ENCODE results near the gene TRDN.
A peak's percentile ranks its signal among the peaks of the same experiment; 100 is the strongest.

TRDN gene

DNA sequence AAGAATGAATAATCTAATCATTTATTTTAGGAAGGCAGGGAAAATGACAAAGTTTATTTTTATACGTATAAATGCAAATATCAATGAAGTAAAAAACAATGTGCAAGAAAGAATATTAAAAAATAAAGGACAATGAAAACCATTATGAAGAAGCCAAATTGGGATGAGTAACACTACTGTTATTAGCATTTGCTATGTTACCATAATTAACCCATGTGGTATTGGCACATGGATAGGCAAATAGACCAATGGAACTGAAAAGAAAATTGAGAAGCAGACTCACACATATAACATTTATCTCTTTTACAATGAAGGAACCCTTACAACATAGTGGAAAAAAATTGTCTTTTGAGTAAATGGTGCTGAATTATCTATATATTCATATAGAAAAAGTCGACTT, 426.1 kb downstream of the TRDN start:
- intact Hi-C loops (cut with DNase I) = no loop called here

GRCh38 chr6:123207967-123208510, 428.7 kb downstream of the TRDN start:
- DNase-seq = peak in 1 of 10 donors; percentile 42
- intact Hi-C loops (cut with DNase I) = no loop called here

More for the DNA sequence above, 426.1 kb downstream of the TRDN start:
- no peak for DNase-seq

DNA sequence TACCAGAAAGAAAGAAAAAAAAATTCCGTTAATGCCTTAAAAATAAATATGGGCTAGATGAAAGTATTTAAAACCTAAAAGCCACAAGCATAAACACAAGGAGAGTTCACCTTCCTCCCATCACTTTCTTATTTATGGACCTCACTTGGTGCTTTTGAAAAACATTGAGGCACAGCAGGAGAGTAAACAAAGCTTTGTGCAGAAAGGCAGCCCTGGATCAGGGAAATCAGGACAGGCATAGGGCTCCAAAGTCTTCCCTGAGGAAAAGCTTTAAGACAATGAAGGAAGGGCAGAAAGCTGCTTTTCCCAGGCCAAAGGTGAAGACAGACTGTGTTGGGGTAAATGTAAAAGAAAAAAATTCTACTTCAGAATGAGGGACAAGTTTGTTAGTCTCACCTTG, 432.8 kb downstream of the TRDN start:
- DNase-seq = no peak
- intact Hi-C loops (cut with DNase I) = no loop called here

GRCh38 chr6:123201869-123202372, 434.8 kb downstream of the TRDN start:
- intact Hi-C loops (cut with DNase I) = no loop called here
- peak in 3 of 10 donors; percentile 37 to 56 (median 56) for DNase-seq

- intact Hi-C loops (cut with DNase I) = no loop called here
- no peak for DNase-seq
Measured at GRCh38 chr6:123193298-123193697, 443.5 kb downstream of the TRDN start.

DNA sequence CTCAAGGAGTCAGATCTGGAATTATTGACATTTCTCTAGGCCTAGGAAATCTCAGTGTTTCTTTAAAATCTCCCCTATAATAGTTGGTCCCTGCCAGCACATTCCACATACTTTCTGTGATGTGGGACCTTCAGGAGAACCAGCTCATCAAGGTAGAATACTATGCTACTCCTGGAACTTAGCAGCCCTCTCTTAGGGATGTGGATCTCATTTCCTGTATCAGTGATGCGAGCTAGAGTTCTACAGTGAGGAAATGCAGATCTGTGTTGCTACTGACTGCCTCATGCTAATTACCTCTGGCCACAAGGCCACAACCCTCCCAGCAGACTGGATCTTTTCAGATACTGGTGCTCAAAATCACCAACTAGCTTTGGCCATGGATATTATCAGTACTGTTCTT, 446.9 kb downstream of the TRDN start:
- DNase-seq = no peak
- intact Hi-C loops (cut with DNase I) = no loop called here

GRCh38 chr6:123182998-123183397, 453.8 kb downstream of the TRDN start:
- peak in 2 of 10 donors; percentile 67 to 78 for DNase-seq
- intact Hi-C loops (cut with DNase I) = no loop called here

GRCh38 chr6:123176706-123177105, 460.0 kb downstream of the TRDN start:
- intact Hi-C loops (cut with DNase I) = no loop called here
- DNase-seq = no peak

- intact Hi-C loops (cut with DNase I) = no loop called here
- DNase-seq = no peak
Measured at GRCh38 chr6:123171341-123172115, 465.2 kb downstream of the TRDN start.

GRCh38 chr6:123169774-123170095, 467.0 kb downstream of the TRDN start:
- intact Hi-C loops (cut with DNase I) = no loop called here
- no peak for DNase-seq

DNA sequence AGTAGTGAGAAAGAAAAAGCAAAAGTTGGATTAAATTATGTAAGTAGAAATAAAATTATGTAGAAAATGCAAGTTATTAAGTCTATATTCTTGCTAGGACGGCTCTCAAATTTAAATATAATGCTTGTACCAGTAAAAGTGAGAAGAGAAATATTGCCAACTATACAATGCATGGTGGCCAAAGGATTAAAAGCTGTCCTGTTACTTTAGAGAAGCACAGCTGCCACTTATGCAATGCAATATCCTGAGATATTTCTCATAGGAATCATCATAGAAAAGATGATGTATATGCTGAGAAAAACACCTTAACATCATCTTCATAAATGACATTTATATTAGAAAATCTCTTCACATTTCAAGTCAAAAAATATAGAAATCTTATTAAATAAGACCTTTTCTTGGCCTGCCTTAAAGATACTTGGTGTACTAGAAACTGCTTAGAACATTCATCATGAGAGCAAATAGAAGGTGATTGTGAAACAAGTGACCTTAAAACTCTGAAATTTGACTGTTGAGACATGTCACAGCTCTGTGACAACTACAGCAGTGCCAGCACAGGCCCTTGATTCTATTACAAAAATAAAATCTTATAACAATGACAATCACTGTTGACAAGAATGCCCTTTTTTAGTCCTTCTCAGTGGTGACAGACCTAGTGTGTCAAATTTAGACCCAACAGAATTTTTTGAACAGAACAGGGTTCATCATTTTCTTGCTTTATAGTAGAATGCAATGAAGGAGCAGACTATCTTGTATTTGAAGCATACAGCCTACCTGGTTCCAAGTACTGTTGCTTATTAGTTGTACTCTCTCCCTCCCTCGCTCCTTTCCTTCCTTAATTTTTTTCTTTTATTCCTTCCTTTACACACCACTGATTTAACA, 467.6 kb downstream of the TRDN start:
- no peak for DNase-seq
- intact Hi-C loops (cut with DNase I) = no loop called here

GRCh38 chr6:123168466-123168865, 468.3 kb downstream of the TRDN start:
- DNase-seq = no peak
- intact Hi-C loops (cut with DNase I) = no loop called here
